ENCODE measurements around the gene PLPP3.

PLPP3 gene

DNA sequence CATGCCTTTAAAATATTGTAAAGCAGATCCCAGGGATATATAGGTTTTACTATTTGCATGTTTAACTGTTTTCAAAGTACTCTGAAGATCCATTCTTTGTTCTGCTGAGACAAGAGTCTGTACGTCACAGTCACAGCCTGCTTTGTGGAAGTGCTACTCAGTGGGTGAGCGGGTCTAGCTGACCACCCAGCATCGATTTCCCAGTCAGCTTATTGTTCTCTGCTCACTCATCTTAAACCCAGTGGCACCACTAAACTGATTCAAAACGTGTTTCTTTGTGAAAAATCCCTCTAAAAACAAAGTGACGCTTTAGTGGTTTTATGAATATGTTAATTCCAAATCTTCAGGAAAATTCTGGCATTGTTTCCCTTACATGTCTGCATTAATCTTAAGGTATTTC is 12.4 kb downstream of the PLPP3 start:
- no peak for DNase-seq (ENCODE audit: low read depth)
- TF ChIP-seq, protein P1, sequence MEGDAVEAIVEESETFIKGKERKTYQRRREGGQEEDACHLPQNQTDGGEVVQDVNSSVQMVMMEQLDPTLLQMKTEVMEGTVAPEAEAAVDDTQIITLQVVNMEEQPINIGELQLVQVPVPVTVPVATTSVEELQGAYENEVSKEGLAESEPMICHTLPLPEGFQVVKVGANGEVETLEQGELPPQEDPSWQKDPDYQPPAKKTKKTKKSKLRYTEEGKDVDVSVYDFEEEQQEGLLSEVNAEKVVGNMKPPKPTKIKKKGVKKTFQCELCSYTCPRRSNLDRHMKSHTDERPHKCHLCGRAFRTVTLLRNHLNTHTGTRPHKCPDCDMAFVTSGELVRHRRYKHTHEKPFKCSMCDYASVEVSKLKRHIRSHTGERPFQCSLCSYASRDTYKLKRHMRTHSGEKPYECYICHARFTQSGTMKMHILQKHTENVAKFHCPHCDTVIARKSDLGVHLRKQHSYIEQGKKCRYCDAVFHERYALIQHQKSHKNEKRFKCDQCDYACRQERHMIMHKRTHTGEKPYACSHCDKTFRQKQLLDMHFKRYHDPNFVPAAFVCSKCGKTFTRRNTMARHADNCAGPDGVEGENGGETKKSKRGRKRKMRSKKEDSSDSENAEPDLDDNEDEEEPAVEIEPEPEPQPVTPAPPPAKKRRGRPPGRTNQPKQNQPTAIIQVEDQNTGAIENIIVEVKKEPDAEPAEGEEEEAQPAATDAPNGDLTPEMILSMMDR (IDR thresholded peaks at IDR 0.05; ENCODE audit: control insufficient read depth, insufficient read depth, low read depth, low read length, missing control alignments), result no peak
- no peak overlapping the region for H3K4me3 ChIP-seq (ENCODE audit: control insufficient read depth, low read depth, low read length)

DNA sequence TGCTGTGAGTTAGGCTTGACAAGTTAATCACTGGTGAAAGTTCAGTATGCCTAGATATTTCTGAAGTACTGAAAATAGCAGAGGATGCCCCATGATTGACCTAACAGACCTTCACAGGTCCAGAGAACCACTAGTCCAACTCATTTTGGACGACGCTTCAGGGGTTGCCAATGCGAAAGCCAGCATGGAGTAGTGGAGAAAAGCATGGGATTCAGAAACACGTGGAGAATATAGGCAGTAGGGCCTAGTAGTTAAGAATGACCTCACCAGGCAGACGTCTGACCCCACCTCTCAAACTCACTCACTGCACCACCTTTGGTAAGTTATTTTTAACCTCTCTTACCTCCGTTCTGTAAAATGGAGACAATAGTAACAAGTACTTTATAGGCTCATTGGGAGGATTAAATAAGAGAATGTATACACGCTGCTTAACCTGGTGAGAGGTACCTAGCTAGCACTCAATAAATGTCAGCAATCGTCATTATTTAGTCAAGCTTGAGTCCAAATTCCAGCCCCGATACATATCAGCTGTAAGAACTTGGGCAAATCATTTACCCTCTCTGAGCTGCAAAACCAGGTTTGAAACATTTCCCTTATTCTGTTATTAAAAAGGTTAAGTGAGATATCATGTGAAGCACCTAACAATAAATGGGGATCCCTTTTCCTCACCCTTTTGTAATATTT is 13.2 kb downstream of the PLPP3 start:
- H3K4me3 ChIP-seq (ENCODE audit: control insufficient read depth, low read depth, low read length), result no peak overlapping the region
- TF ChIP-seq, protein P1 (IDR thresholded peaks at IDR 0.05; ENCODE audit: control insufficient read depth, insufficient read depth, low read depth, low read length, missing control alignments), result no peak
- no peak for DNase-seq (ENCODE audit: low read depth)

DNA sequence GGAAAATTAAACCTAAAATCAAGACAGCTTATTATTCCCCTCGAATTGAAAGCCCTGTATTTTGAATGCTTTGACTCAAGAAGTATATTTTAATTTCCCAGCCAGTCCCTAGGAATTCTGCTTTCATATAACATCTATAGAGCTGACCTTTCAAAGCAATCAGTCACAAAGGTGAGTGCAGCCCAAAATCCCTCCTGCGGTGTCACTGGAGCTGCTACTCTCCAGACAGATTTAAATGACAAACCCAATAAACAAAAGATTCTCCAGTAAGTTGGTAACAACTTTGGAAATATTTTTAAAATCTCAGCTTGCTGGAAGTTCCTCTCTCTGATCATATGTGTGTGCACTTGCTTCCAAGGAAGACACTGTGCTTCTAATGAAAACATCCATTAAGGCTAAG is 14.7 kb downstream of the PLPP3 start:
- TF ChIP-seq, protein P1 (IDR thresholded peaks at IDR 0.05; ENCODE audit: control insufficient read depth, insufficient read depth, low read depth, low read length, missing control alignments), result no peak
- no peak for DNase-seq (ENCODE audit: low read depth)
- H3K4me3 ChIP-seq (ENCODE audit: control insufficient read depth, low read depth, low read length), result no peak overlapping the region

DNA sequence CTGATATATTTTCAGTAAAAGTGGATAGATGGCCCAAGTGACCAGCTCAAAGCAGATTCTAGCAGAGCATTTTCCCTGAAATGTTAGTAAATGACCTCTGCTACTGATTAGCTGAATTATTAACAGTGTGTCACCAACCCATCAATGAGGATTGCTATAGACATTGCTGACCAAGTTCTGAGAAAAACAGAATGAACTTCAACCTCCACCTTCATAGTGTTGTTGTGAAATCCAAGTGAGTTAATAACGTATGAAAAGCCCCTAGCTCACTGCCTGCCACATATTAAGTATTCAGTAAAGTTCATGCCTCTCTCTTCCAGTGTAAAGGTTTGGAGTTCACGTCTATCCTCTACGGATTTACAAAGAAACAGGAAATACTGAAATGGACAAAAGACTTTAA is 15.8 kb downstream of the PLPP3 start:
- H3K4me3 ChIP-seq (ENCODE audit: control insufficient read depth, low read depth, low read length), result no peak overlapping the region
- TF ChIP-seq, protein P1 (IDR thresholded peaks at IDR 0.05; ENCODE audit: control insufficient read depth, insufficient read depth, low read depth, low read length, missing control alignments), result no peak

DNA sequence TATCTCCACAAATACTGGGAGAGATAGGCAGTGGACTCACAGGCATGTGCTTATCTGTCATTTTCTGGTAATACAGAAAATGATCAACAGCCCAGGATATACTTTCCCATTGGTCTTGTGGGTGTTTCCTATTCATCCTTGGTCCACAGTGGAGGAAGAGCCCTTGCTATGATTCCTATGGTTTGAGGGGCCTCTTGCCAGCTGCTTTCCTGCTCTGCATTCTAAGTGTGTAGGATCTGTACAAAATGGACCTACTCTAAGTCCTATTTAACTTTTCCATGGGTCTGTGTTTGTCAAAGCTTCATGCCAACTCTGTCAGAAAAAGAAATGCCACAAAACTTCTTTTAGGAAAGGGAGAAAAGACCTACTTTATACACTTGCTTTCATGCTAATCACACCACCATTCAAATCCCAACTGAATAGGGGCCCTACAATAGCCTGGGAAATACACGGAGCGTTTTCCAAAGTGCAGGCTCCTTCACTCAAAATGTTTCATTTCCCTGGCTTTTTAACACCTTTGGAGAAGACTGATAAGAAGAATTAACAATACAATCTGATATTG is 16.4 kb downstream of the PLPP3 start:
- no peak for DNase-seq (ENCODE audit: low read depth)
- TF ChIP-seq, protein P1 (IDR thresholded peaks at IDR 0.05; ENCODE audit: control insufficient read depth, insufficient read depth, low read depth, low read length, missing control alignments), result no peak
- H3K4me3 ChIP-seq (ENCODE audit: control insufficient read depth, low read depth, low read length), result no peak overlapping the region

More for the DNA sequence above, 15.8 kb downstream of the PLPP3 start:
- DNase-seq (ENCODE audit: low read depth), result no peak

DNA sequence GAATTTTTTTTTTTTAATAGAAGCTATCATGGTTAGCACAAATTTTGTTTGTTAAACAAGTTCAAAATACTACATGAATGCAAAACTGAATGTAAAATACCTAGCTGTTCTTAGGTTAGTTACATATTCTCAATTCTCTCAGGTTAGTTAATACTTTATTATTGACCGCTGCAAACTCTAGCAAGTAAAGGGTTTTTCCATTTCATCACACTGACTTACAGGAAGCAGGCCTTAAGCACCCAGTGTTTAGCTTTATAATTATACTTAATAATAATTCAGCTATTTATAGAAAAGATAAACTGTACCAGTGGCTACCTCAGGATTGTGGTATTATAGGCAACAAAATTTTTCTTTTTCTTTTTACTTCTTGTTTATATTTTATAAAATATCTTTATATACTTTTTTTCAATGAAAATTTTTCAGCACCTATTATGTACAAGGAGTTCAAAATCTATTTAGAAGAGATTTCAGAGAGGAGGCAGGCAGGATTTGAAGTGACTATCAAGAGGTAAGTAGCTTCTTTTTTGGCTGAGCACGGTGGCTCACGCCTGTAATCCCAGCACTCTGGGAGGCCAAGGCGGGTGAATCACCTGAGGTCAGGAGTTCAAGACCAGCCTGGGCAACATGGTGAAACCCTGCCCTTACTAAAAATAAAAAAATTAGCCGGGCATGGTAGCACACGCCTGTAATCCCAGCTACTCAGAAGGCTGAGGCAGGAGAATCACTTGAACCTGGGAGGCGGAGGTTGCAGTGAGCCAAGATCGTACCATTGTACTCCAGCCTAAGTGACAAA is 17.9 kb downstream of the PLPP3 start:
- TF ChIP-seq, protein P1 (IDR thresholded peaks at IDR 0.05; ENCODE audit: control insufficient read depth, insufficient read depth, low read depth, low read length, missing control alignments), result no peak
- no peak overlapping the region for H3K4me3 ChIP-seq (ENCODE audit: control insufficient read depth, low read depth, low read length)
- no peak for DNase-seq (ENCODE audit: low read depth)

Measured in AG09309 (cell line).